Measurements from ENCODE around the gene CYFIP1. TPM values are rescaled to one million over a fixed set of nuclear protein-coding genes. Genes with fewer than 3 reads are reported as not detected.
A peak's percentile ranks its signal among the peaks of the same experiment; 100 is the strongest.

The CYFIP1 gene
- polyA plus RNA-seq, 12 donors = 45.7 to 86.4 (median 54.5) TPM; not detected in 1

DNA sequence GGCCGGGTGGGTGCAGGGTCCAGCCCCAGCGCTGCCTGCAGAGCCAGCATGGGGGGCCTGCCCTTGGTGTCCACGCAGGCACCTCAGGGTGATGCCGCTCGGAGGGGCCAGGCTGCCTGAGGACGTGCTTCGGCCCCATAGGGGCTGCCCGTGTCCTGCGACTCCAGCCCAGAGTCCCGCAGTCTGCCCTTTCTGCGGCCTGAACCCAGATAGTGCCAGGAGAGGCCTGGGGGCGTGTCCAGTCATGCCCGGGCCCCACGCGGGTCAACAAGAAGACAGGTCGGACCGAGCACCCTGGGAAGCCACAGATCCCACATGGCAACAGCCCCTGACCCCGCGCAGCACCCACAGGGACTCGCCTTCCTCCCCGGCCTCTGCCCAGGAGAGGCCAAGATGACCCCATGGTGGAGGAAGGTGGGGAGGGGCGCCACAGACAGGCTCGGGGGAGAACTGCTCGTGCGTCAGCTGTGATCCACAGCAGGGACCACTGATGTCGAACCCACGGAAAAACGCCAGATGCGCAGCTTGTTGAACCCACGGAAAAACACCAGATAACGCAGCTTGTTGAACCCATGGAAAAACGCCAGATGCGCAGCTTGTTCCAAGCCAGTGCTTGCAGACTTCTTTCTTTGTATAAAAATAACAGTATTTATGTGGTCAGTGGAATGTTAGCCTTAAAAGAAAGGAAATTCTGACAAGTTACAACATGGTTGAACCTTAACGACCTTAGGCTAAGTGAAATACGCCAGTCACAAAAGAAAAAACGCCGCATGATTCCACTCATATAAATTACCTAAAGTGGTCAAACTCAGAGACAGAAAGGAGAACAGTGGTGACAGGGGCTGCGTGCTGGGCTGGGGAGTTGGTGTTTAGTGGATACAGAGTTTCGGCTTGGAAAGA is 28.5 kb downstream of the CYFIP1 start:
- no peak for DNase-seq

DNA sequence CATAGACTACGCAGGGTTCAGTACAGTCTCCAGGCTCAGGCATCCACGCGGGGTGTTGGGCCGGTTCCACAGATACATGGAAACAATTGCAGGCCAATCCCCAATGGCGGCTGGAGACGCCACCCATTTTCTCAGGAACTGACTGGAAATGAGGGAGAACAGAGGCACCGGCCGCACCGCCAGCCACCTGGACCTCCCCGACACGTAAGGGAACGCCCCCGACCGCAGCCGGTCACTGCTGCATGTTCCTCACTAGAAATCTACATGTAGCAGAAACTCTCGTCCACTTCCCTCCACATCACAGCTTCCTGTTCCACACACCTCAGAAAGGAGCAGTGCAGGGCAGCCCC is 29.2 kb downstream of the CYFIP1 start:
- DNase-seq = no peak

DNA sequence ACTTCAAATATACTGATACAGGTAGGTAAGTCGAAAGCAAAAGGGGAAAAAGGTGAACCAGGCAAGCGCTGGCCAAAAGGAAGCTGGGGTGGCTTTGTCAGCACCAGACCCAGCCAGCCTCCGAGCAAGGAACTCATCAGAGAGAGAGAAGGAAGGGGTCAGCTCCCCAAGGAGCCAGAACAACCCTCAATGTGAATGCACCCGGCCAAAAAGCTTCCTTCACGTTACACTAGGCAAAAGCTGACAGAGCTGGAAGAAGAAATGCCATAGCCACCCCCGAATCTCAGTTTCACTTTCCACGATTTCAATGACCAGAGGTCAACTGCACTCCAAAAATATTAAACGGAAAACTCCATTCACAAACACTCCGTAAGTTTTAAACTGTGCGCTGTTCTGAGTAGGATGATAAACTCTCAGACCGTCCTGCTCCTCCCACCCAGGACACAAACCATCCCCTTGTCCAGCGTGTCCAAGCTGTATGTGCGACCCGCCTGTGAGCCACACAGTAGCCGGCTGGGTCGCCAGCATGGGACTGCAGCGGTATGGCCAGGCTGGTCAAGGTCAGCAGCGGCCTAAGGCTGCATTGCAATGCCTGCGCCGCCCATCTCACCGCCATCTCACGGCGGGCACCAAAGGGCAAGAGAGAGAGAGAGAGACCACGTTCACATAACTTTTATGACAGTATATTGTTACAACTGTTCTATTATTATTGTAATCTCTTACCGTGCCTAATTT is 29.7 kb downstream of the CYFIP1 start:
- DNase-seq = no peak

DNA sequence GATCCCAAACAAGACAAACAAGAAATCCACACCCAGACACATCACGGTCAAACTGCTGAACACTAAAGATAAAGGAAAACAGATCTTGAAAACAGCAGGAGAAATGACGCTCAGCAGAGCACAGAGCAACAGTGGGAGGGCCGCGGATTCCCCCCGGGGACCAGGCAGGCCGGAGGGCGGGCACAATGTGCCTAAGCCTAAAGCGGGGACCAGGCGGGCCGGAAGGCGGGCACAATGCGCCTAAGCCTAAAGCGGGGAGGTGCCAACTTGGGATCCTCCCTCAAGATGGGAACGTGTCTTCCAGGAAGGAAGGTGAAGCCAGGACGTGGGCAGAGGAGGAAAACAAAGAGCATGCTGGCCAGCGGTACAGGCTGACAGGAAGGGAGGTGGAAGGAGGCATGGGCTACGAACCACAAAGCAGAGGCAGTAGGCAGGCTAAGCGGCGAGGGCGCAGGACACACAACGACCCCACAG is 31.1 kb downstream of the CYFIP1 start:
- peak; percentile 48 for DNase-seq

DNA sequence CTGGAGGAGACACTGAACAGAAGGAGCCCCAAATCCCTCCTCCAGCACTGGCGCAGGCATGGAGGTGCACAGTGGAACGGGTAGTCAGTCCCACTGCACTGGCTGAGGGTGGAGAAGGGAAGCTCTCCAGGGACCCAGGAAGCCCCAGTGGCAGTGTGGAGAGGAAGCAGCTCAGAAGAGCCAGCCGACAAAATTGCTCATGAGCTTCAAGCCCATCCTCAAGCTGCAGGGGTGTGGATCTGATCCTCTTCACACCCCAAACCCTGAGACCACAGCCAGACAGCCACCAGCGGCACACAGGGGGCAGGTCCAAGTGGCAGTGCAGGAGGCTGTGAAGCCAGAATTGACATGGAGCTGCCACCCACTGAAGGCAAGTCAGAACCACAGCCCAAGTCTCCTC is 32.1 kb downstream of the CYFIP1 start:
- no peak for DNase-seq

DNA sequence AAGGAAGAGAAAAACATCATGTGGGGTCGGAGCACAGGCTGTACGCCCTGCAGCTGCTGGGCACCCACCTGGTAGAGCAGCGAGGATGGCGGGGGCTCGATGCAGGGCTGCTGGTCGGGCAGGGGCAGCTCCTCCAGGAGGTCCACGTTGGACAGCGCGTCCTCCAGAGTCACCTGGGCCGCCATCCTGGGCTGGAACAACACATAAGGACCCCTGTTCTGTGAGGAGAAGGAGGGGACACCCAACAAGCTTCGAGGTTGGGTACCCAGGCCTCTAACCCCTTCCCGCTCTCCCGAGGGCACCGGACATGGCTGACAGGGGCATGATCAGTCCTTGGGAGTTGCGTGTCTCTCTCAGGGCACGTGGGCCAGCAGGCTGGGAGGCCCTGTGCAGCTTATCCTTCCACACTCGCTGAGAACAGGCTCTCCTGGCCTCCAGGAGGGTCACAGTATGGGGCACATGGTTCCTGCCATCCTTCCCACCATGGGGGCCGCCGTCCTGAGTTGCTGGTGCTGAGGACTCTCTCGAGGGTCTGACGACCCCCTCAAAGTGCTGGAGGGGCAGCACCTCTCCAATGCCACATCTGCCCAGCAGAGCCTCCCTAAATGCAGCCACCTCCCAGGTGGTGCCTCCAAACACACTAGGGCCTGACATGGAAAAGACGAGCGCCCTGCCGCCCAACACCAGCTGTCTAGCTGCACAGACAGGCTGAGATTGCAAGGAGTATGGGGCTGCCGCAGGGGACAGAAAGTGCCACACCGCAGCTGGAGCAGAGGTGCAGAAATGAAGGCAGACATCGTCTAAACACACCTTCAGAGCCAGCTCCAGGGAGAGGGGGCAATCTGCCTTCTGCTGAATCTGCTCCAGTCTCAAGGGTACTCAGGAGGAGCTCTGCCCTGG is 32.8 kb downstream of the CYFIP1 start:
- no peak for DNase-seq

DNA sequence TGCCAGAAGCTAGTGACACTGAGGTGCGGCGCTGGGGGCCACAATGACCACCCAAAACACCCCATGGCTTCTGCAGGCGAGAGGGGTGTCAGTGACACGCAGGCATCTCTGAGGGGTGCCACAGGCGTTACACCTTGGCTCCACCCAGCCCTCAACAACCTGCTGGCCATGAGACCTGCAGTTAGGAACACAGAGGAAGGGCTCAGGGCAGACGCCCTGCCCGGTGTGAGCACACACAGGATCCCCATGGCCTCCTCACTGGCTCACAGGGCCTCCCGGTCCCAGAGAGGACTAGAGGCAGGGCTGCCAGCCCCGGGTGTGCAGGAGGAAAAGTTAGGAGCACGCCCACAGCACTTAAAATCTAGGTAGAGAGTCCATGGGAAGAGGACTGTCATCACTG is 35.1 kb downstream of the CYFIP1 start:
- DNase-seq = no peak

DNA sequence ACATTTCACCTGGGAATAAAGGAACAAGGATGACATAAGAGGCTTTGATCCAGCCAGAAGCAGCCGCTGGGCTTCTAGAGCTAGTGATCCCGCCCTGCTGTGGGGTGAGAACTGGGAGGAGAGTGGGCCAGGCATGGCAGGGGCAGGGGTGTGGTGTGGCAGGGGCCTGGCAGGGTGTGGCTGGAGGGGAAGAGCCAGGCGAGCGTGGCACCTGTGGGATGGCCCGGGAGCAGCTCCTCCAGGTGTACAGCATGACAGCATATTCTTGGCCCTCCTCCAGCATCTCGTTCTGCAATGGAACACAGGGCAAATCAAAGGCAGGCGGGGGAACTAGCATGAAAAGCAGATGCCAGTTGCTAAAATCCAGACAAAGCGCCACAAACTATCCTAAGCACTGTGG is 35.5 kb downstream of the CYFIP1 start:
- DNase-seq = no peak

DNA sequence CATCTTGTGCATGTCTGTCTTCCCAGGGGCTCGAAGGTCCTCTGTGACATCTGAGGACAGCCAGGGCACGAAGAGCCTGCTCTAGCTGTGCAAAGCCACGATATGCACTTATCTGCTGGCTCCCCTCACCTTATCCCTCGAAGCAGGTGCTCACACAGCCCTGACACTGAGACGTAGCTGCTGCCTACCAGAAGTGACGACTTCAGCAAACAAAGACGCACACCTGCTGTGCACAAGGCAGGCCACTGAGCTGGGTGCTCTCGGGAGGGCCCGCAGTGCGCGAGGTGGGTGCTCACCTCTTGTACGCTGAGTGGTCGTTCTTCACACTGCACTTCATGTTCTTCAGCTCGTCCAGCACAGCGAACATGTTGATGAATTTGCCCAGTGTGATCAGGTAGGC is 37.3 kb downstream of the CYFIP1 start:
- DNase-seq = no peak

DNA sequence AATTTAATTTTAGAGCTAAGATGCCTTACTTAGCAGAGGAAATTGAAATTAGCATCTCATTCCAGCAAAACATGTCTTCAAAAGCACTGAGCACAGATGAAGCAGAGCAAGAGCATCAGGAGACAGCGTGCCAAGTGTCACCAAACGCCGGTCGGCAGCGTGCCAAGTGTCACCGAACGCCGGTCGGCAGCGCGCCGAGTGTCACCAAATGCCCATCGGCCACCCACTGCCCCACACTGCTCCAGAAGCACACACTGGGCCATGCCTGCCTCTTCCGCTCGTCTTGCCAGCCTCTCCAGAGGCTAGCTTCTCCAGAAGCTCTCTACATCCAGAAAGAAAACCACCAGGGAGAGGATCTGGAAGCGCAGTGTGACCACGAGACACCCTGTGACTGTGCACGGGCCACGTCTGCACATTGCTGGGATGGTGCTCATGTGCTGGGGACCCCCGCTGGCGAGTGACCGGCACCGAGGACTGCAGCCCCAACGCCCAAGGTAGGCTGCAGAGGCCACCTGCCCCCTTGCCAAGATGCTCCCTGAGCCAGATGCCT is 37.8 kb downstream of the CYFIP1 start:
- no peak for DNase-seq

DNA sequence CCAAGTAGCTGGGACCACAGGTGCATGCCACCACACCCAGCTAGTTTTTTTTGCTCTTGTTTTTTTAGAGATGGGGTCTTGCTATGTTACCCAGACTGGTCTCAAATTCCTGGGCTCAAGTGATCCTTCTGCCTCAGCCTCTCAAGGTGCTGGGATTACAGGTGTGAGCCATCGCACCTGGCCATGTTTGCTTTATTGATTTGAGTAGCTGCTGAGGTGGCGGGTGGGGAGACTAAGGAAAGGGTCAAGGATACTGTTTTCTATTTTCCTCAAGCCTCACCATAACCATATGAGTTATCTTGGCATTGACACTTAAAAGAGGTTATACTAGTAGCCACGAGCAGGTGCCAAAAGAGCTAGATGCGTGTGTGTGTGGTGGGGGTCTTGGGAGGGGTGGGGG is 39.0 kb downstream of the CYFIP1 start:
- DNase-seq = no peak

DNA sequence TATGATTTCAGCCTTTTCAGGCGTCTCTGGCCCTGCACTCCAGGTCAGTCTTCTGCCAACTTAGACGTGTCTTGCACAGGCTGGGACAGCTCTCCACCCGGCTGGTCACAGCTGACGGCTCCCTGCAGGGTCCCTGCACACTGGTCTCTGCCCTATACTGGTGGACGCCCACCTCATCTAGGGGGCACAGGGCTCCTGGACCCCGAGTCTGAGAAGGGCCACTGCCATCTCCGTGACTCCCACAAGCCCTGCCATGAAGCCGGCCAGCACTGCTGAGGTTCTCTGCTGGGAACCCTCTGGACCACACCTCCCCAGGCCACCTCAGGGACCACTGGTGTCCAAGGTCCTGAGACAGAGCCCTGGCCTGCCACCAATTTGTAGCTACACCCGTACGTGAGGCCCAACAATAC is 40.5 kb downstream of the CYFIP1 start:
- DNase-seq = no peak

DNA sequence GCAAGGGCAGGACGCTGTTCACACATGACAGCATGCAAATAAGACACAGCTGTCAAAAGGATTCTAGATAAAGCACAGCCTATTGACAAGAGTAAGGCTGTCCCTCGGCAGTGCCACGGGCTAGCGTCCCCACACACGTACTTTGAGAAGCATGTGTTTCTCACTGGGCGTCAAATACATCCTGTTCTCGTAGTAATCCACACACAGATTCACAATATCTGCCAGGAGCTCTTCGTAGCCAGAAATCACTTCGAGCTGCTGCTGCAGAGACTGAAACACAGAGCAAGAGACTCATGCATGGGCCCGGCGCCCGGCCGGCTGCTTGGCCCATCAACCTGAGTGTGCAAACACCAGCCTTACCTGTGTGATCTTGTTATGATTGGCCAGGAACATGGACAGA is 41.1 kb downstream of the CYFIP1 start:
- no peak for DNase-seq

DNA sequence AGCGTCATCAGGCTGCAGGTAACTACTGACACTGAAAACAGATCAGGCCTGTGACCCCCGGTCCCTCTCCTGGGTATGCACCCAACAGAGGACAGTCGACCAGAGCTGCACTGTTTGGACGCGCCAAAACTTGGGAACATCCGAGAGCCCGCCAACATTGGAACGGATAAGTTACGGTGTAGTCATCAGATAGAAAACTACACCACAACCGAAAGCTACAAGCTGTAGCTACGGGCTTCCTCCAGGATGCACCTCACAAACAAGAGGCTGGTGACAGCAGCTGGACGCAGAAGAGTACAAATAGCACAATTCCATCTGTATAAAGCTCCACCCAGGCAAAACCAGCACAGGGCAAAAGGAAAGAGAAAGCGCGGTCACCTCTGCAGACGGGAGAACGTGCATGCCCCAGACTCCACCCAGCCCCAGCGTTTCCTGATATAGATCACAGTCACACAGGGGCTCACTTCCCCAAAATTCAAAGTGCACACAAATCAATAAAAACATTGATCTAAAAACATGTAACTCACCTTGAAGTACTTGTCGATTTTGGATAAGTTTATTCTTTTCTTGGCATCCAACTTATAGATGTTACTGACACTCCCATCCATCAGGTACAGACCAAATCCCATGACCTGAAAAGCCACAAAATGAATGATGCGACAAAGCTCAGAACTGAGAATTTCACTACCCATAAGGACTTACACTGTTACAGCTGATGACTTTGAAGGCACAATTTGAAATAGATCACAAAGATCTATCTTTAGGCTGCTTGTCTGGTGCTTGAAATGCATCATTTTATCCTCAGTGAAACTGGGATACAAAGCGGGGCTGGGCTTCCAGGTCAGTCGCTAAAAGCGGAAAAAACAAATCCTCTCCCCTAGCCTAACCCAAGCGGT is 43.3 kb downstream of the CYFIP1 start:
- DNase-seq = no peak

DNA sequence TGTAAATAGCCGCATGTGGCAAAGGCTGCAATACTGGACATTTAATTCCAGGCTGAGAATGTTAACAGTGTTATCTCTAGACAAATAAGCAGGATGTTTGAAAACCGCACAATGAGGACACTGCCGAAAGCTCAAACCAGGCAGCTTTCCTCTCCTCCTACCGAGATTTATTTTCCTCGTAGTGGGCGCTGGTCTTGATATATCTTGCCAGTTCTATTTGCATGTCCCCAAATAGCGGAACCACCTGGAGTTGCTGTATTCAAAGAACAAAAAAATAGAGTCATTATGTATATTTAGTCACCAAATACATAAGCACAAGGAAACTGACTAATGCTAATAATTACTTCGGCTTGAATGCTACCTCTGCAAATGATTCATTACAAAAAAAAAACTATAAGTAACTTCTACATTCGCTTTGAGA is 46.5 kb downstream of the CYFIP1 start:
- DNase-seq = no peak

DNA sequence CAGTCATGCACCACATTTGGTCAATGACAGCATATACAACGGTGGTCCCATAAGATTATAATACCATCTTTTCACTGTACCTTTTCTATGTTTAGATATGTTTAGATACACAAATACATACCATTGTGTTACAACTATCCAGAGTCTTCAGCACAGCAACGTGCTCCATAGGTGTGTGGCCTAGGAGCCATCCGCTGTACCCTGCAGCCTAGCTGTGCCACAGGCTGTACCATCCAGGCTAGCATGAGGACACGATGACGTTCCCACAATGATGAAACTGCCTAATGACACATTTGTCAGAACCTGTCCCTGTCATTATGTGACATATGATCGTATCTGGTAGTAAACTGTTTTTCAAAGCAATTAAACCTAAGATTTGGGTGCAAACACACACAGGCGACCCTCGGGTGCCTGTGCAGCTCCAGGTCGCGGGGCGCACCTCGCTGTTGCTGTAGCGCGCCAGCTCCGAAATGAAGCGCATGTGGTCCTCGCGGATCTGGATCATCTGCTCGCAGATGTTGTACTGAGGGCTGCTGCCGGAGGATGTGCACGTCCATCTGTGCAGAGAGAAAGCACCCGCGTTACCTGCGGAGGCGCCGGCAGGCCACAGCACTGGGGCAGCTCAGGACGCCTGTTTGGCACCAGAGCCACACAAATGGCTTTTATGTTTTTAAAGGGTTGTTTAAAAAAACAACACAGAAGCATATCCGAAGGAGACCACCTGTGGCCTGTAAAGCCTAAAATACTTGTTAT is 48.2 kb downstream of the CYFIP1 start:
- no peak for DNase-seq

DNA sequence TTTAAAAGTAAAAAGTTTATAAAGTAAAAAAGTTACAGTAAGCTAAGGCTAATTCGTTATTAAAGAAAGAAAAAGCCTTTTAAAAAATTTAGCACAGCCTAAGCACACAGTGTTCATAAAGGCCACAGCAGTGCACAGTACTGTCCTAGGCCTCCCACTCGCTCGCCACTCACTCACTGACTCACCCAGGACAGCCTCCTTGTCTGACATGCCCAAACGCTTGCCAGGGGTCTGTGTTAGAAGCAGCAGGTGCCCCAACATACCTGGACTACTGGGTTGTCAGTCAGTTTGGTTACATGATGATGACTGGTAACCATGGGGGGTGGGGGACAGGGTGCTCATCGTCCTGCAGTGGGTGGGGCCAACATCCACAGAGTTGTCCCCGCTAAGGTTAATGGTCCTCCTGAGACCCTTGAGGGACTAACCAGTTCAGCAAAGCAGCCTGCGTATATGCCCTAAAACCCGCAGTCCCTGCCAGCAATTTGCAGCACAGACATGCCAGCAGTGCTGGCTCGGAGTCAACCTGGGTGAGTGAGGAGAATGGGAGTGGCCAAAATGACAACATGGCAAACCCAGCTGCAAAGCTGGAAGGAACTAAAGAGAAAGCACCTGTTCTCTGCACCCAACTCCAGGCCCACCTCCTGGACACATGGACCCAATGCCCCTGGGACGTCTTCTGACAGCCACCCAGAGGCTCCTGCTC is 49.2 kb downstream of the CYFIP1 start:
- peak; percentile 23 for DNase-seq

DNA sequence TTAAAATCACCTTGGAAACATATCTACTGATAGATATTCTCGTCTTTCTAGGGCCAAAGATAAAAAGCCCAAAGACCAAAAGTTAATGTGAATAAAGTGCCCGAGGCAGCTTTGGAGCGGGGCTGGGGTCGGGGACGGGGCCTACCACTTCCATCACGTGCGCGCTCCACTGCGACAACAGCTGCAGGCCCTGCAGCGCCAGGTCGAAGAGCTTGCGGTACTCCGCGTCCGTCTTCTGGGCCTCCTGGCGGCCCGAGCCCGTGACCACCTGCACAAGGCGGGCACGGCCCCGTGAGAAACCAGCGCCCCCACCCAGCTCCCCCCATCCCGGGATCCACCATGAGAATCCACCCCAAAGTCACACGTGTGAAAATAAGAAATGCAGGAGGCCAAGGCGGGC is 52.4 kb downstream of the CYFIP1 start:
- DNase-seq = no peak

DNA sequence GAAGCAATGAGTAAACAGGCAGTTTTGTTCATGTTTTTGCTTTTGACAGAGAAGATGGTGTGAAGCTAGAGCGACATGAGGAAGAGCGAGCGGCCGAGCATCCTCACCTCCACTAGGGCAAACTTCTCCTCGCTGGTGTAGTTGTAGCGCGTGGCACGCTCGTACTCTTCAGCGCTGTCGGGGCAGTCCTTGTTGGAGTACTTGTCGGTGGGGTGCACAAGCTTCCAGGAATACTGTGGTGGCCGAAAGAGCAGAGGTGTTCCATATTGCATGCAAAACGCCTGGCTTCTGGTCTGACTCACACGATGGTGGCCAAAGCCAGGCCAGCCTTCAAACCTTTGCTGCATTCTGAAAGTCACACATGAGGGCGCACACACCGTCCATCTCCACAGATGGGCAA is 54.3 kb downstream of the CYFIP1 start:
- DNase-seq = no peak
